SU-DHL-6 (cell line): Measurements from ENCODE around the gene GCN1.

Source experiments
- H2AFZ ChIP-seq: fragments of 200-600 bp; sonication (generic); 2 replicates; pipeline ENCODE4 v1.6.1; 2014; ENCODE audit warnings: low read depth, mild to moderate bottlenecking, moderate library complexity, mixed read lengths, antibody characterized with exemption, low read length; ENCODE audit not compliant: severe bottlenecking
- H3F3A ChIP-seq: fragments of 200-600 bp; shearing (Covaris generic); 2 replicates; pipeline ENCODE4 v1.6.0; 2016; ENCODE audit warnings: antibody characterized with exemption, mild to moderate bottlenecking; ENCODE audit not compliant: insufficient read depth
- H3K27ac ChIP-seq: fragments of 200-600 bp; sonication (generic); 2 replicates; pipeline ENCODE4 v1.5.1; 2016; ENCODE audit warnings: low read depth, mild to moderate bottlenecking, low read length, moderate library complexity, mixed read lengths
- H3K27me3 ChIP-seq: fragments of 200-600 bp; sonication (generic), shearing (Covaris generic); 2 replicates; pipeline ENCODE4 v1.6.0; 2014; ENCODE audit warnings: mild to moderate bottlenecking, low read length
- H3K36me3 ChIP-seq: fragments of 200-600 bp; sonication (generic); 2 replicates; pipeline ENCODE4 v1.6.1; 2014; ENCODE audit warnings: mild to moderate bottlenecking, low read length, mixed read lengths
- H3K4me2 ChIP-seq: fragments of 300-600, 200-600 bp; shearing (Covaris generic), sonication (generic); 2 replicates; pipeline ENCODE4 v1.6.0; 2014; ENCODE audit warnings: low read length, low read depth, mild to moderate bottlenecking; ENCODE audit not compliant: poor library complexity, severe bottlenecking
- H3K4me3 ChIP-seq: fragments of 200-600 bp; sonication (generic); 2 replicates; pipeline ENCODE4 v1.5.1; 2014; ENCODE audit warnings: antibody characterized with exemption, low read length, mild to moderate bottlenecking, mixed read lengths; ENCODE audit not compliant: insufficient read depth, poor library complexity, severe bottlenecking
- H3K79me2 ChIP-seq: fragments of 200-600 bp; sonication (generic); 2 replicates; pipeline ENCODE4 v1.6.1; 2014; ENCODE audit warnings: mild to moderate bottlenecking, low read length, moderate library complexity; ENCODE audit not compliant: insufficient read depth
- H3K9ac ChIP-seq: fragments of 200-600 bp; sonication (generic); 2 replicates; pipeline ENCODE4 v1.7.0; 2014; ENCODE audit warnings: mild to moderate bottlenecking, low read length
- H3K9me2 ChIP-seq: fragments of 200-600 bp; sonication (generic); replicated peaks from 2 replicates; pipeline ENCODE4 v1.6.1; 2014; ENCODE audit warnings: low read length; ENCODE audit not compliant: insufficient read depth
- H3K9me3 ChIP-seq: fragments of 200-600 bp; sonication (generic); 2 replicates; pipeline ENCODE4 v1.6.1; 2014; ENCODE audit warnings: low read length, mixed read lengths; ENCODE audit not compliant: insufficient read depth
- H4K20me1 ChIP-seq: fragments of 200-600 bp; sonication (generic); 2 replicates; pipeline ENCODE4 v1.6.1; 2014; ENCODE audit warnings: low read depth, mild to moderate bottlenecking, antibody characterized with exemption, low read length, moderate library complexity, mixed read lengths
- EZH2phosphoT487 ChIP-seq: fragments of 200-600 bp; sonication (generic), shearing (Covaris generic); conservative IDR thresholded peaks from 2 replicates; pipeline ENCODE4 v1.6.1; 2018; ENCODE audit warnings: mild to moderate bottlenecking, antibody characterized with exemption, low read length, moderate library complexity, mixed read lengths
- TF ChIP-seq, protein P1 (sequence below): fragments of 200-600 bp; sonication (generic); IDR thresholded peaks from one replicate; pipeline ENCODE4 v1.5.1; 2017; ENCODE audit warnings: antibody characterized with exemption, mild to moderate bottlenecking, low read length, moderate library complexity; ENCODE audit not compliant: insufficient read depth, poor library complexity, severe bottlenecking

GCN1 gene

DNA sequence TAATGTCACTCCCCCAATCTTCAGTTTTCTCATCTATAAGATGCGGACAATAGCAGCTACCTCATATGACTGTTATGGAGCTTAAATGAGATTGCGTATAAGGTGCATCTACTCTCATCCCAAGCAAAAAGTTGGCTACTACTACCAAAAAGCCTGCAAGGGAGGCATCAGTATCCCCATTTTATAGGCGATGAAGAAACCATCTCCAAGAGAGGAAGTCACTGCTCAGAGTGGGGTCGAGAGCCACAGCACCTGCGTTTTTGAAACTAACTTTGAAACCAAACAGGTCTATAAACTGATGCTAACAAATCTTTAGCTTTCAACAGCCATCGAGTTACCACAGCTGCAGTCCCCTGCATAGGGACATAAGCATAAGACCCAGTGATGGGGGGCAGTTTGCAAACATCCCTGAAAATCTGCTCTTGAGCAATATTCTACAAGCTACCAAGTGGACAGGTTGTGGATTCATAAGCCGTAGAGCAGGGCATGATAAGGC lies 3.5 kb downstream of the GCN1 start:
- peaks cover 8% of the 10 kb centered on the region for H3K36me3 ChIP-seq
- TF ChIP-seq, protein P1, sequence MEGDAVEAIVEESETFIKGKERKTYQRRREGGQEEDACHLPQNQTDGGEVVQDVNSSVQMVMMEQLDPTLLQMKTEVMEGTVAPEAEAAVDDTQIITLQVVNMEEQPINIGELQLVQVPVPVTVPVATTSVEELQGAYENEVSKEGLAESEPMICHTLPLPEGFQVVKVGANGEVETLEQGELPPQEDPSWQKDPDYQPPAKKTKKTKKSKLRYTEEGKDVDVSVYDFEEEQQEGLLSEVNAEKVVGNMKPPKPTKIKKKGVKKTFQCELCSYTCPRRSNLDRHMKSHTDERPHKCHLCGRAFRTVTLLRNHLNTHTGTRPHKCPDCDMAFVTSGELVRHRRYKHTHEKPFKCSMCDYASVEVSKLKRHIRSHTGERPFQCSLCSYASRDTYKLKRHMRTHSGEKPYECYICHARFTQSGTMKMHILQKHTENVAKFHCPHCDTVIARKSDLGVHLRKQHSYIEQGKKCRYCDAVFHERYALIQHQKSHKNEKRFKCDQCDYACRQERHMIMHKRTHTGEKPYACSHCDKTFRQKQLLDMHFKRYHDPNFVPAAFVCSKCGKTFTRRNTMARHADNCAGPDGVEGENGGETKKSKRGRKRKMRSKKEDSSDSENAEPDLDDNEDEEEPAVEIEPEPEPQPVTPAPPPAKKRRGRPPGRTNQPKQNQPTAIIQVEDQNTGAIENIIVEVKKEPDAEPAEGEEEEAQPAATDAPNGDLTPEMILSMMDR = no peak
- TF ChIP-seq EZH2phosphoT487 = no peak
- H3K79me2 ChIP-seq = peaks cover 80% of the 10 kb centered on the region

DNA sequence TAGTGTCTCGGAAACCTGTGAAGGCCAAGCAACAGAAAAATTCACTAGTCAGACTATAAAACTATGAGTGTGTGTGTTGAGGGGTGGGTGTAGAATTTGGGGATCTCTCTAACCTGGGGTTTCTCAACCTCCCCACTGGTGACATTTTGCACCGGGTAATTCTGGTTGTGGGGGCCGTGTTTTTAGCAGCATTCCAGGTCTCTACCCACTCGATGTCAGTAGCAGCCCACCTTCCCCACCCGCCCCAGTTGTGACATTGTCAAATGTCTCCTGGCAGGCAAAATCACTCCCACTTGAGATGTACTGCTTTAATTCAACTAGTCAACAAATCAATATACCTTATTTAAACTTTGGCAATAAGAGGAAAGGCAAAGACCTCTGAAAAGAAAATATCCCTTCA lies 4.1 kb downstream of the GCN1 start:
- no peak overlapping the region for H3K9ac ChIP-seq
- no peaks in the 10 kb centered on the region for H3K27me3 ChIP-seq
- TF ChIP-seq, protein P1 = no peak
- H3K4me2 ChIP-seq = no peak overlapping the region
- peaks cover 6% of the 10 kb centered on the region for H3K36me3 ChIP-seq
- no peak overlapping the region; the same call in 1 of the 2 replicates for H3K27ac ChIP-seq
- H3K9me2 ChIP-seq = no peaks in the 10 kb centered on the region
- H3K9me3 ChIP-seq = no peaks in the 10 kb centered on the region
- H3K4me3 ChIP-seq = no peak overlapping the region
- peaks cover 82% of the 10 kb centered on the region for H3K79me2 ChIP-seq
- peaks cover 12% of the 10 kb centered on the region for H3F3A ChIP-seq
- no peak overlapping the region for H2AFZ ChIP-seq
- H4K20me1 ChIP-seq = no peaks in the 10 kb centered on the region; the same call in 1 of the 2 replicates

More for the DNA sequence above, 3.5 kb downstream of the GCN1 start:
- Histone ChIP-seq H3K4me2 (peak overlapping the region; percentile 23), H3K27ac (peak overlapping the region; percentile 8; the same call in 1 of the 2 replicates), H3K27me3 (no peaks in the 10 kb centered on the region), H3K9ac (0 out of 2 replicates have a peak overlapping the region, but pooled peaks have one; percentile 1), H3K4me3 (no peak overlapping the region), H3K9me2 (no peaks in the 10 kb centered on the region), H2AFZ (no peak overlapping the region), H3K9me3 (no peaks in the 10 kb centered on the region), H3F3A (peaks cover 19% of the 10 kb centered on the region), H4K20me1 (no peaks in the 10 kb centered on the region; the same call in 1 of the 2 replicates)

DNA sequence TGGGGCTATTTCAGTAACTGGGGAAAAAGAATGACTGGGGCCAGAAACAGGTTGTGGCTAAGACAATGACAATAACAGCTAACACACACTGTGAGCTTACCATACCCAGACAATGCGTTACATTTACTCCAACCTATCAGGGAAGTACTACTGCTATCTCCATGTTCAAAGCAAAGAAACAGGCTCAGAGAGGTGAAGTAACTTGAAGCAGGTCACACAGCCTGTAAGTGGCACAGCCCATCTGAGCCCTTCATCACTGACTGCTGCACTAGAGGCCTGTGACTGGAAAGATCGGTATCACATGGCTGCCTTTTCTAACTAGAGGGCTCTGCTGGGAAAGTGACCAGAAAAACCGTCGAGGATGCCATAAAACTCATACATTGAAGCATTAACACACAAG lies 7.9 kb downstream of the GCN1 start:
- Histone ChIP-seq H3K27me3 (no peaks in the 10 kb centered on the region), H4K20me1 (no peaks in the 10 kb centered on the region; the same call in 1 of the 2 replicates), H3K4me2 (no peak overlapping the region), H3K9ac (no peak overlapping the region), H3K79me2 (peaks cover 69% of the 10 kb centered on the region), H3K36me3 (peaks cover 6% of the 10 kb centered on the region), H3K9me3 (no peaks in the 10 kb centered on the region), H3K27ac (no peak overlapping the region), H2AFZ (no peak overlapping the region), H3K9me2 (no peaks in the 10 kb centered on the region), H3K4me3 (no peak overlapping the region), H3F3A (peaks cover under 1% of the 10 kb centered on the region; the same call in 1 of the 2 replicates)
- TF ChIP-seq, protein P1 = no peak
- no peak for TF ChIP-seq EZH2phosphoT487
